DMS79 treated with DMSO at 0.1 percent for 48 hours (cell line): ENCODE data around the gene MALT1.
"Not testable (repeated sequence)": the region's sequence is repeated elsewhere in the genome, so short reads cannot be mapped to it uniquely, and the experiment has no call there.

ENCODE experiments used
- DNase-seq: peaks from one replicate; lab custom pipeline; 2025; lab: John Stamatoyannopoulos, UW

Gene MALT1

GRCh38 chr18:58738322-58738721 is 67.1 kb downstream of the MALT1 start:
- no peak for DNase-seq

- no peak for DNase-seq
These were observed 74.6 kb downstream of the MALT1 start for GRCh38 chr18:58745914-58746313.

DNA sequence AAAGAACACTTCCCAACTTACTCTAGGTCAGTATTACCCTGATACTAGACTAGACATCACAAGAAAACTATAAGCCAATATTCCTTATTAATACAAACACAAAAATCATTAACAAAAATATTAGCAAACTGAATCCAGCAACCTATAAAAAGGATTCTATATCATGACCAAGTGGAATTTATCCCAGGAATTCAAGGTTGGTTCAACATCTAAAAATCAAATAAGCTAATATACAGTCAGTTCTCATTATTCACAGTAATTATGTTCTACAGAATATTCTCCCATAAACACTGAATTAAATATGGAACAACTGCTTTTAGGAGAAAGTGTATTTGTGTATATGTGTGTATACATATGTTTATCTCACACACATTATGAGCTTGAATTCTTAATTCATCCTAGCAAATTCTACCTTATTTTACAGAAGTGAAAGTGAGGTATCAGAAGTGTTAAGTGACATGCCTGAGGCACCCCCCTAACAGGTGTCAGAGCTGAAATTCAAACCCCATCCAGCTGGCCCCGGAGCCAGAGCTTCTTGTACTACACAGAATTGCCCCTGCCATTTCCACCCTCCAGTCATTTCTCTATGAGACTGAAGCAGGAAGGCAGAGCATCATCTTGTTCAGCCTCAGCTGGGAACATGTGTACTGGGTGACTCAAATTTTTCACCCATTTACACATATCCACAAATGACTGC is 77.8 kb downstream of the MALT1 start:
- no peak for DNase-seq

DNA sequence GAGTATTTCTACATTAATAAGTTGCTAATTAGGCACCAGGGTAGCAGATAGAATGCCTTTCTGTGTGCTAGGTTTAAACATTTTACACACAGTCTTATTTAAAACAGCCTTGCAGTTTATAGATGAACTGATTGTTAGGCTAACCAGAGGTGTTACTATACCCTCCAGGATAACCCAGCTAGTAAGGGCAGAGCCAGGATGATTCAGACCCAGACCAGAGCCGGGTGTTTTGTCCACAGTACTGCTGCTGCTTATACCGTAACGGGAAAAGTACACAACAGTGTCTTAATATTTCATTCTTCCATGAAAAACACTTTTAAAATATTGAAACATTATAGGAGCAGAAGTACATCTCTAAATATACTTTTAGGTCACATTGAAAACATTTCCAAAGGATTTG is 82.7 kb downstream of the MALT1 start:
- DNase-seq, result no peak

- no peak for DNase-seq
These were observed 83.3 kb downstream of the MALT1 start for GRCh38 chr18:58754544-58755068.

DNA sequence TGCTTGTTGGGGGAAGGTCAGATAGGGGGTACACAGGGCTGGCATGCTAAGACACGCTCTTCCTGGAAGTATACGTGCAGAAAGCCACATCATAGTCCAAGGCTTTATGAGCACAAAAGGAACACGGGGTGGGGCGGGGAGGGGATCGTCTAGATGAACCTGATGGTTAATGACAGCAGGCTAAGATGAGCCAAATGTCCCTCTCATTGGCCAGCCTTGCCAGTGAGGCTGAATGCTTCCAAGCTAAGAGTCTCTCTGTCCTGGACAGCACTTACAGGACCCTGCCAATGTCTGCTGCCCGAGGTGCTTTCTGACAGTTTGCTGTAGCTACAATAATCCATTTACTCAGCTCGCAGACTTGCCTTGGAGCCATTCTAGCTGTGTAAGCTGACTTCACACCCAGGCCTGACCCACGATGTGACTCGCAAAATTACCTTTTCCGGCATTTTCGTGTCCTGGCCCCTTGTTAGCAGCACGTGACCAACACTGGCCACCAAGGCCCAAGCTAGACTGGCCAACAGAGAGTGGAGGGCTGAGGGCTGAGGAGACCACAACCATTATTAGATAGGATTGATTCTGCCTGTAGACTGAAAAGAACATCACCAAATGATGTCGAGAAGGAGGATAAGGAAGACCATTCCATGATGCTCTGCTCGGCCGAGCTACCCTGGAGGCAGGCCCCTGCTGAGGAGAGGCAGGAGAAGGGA is 84.2 kb downstream of the MALT1 start:
- no peak for DNase-seq

GRCh38 chr18:58756148-58756547 is 84.9 kb downstream of the MALT1 start:
- no peak for DNase-seq

DNA sequence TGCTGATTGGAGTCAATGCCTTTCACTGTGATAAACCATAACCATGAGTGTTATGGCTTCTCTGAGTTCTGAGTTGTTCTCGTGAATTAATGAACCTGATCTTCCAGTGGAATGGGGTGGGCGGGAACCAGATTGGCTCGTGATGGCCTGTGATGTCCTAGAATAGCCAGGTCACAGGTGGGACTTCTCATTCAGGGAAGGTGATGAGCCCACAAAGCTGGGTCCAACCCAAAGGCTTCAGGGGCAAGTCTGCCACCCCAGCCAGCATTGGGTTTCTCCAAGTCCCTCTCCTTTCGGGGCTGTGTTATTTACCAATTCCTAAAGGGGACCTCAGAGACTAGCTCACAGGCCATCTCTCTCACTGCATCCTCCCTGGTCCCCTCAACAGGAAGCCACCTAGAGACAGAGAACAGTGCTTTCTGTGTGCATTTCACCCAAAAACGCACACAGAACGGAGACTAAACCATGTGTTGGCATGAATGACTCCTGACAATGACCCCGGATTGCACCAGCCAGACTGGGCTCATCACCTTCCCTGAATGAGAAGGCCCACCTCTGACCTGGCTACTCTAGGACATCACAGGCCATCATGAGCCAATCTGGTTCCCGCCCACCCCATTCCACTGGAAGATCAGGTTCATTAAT is 85.5 kb downstream of the MALT1 start:
- DNase-seq, result no peak

DNA sequence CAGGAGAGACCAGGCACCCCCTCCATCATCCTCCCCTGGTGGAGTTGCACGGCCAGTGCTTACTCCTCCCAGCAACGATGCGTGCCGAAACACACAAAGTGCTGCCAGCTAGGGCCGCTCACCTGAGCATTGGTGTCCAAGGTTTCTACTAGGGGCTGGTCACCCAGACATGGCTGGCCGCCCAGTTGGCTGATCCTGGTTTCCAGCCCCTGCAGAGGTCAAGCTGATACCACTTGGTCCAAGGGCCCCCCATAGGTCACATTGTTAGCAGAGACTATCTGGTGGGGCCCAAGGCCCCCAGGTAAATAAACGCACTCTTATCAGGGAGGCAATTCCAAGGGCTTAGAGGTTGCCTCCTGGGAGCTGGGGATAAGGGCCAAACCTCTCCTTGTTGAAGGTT is 86.1 kb downstream of the MALT1 start:
- not testable (repeated sequence) for DNase-seq

GRCh38 chr18:58758046-58758445 is 86.8 kb downstream of the MALT1 start:
- DNase-seq, result no peak

GRCh38 chr18:58758606-58759005 is 87.3 kb downstream of the MALT1 start:
- no peak for DNase-seq

GRCh38 chr18:58761241-58761969 is 90.1 kb downstream of the MALT1 start:
- no peak for DNase-seq

- no peak for DNase-seq
These were observed 90.9 kb downstream of the MALT1 start for GRCh38 chr18:58761970-58762780.

GRCh38 chr18:58762781-58763171 is 91.5 kb downstream of the MALT1 start:
- no peak for DNase-seq

- DNase-seq, result no peak
These were observed 94.9 kb downstream of the MALT1 start for GRCh38 chr18:58766164-58766563.

- no peak for DNase-seq
These were observed 95.7 kb downstream of the MALT1 start for GRCh38 chr18:58766946-58767345.

DNA sequence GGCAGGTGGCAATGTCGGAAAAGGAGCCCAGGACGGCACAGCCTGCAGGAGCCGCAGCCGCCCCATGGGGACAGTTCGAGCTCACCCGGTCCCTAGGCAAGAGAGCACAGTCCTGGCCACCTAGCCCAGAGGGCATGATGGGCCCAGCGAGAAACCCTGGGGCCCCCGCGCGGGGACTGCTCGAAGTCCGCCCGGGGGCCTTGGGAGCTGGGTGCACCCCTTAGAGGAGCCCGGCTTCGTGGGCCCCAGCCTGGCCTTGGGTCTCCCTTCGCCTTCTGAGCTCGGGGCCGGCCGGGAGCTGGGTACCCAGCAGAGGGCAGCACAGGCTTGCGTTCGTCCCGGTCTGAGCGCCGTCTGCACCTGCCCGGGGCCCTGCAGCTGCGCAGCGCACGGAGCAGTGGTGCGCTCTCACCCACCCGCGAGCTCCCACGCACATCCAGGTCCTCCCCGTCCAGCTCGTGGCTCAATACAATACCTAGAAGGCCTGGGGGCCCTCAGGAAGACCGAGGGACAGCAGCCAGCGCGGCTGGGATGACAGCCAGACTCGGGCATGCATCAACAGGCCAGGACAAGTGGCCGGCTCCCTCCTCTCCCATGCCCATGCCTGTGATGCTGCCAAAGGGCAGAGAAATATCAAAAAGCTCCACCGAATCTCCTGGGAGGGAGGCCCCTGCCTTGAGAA is 97.2 kb downstream of the MALT1 start:
- peak; percentile 82 for DNase-seq

DNA sequence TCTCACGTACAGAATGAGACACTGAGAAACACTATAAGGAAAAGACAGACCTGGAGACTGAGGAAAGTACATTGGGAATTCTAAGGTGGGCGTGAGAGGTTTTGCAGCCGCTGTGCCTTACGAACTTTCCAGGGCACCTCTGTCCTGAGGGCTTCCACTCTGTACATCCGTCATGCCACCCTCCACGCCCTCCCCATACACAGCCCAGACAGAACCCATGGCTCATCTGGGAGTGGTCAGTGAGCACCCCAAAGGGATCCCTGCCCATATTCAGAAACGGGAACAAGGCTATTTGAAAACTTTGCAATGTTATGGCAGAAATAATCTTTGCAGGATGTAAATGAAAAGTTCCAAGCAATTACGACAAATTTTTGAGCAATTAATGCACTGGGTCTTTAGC is 98.1 kb downstream of the MALT1 start:
- no peak for DNase-seq

DNA sequence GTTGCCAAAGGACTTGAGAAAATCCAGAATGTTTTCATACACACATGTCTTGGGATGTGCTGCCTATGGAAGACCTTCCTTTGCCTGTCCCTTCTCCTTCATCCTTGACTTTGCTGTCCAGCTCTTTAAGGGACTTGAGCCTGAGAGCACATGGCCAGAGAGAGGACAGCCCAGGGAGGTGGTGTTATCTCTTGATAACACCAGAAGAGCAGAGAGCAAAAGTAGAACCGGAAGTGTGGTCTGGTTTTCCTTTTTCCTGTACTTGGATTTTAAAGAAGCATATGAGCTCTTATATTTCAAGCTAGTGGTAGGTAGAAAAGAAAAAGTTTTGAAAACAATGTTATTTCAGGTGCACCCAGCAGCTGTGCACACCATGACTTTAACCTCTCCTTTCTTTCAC is 99.3 kb downstream of the MALT1 start:
- DNase-seq, result no peak

- DNase-seq, result no peak
These were observed 100.9 kb downstream of the MALT1 start for GRCh38 chr18:58772161-58772560.

GRCh38 chr18:58776084-58776483 is 104.8 kb downstream of the MALT1 start:
- no peak for DNase-seq
